C4-2B (cell line): Measurements from ENCODE around the gene AP3M1.

ENCODE experiments used
- H3K27ac ChIP-seq: fragments of 450-650 bp; 2 replicates; pipeline ENCODE4 v1.5.1; 2017
- ZFX ChIP-seq: fragments of 450-650 bp; IDR thresholded peaks from 2 replicates; pipeline ENCODE4 v1.6.1; 2017
- TF ChIP-seq, protein P1 (sequence below): fragments of 450-650 bp; conservative IDR thresholded peaks from 2 replicates; pipeline ENCODE4 v1.5.1; 2017; ENCODE audit warnings: mild to moderate bottlenecking

Gene AP3M1

DNA sequence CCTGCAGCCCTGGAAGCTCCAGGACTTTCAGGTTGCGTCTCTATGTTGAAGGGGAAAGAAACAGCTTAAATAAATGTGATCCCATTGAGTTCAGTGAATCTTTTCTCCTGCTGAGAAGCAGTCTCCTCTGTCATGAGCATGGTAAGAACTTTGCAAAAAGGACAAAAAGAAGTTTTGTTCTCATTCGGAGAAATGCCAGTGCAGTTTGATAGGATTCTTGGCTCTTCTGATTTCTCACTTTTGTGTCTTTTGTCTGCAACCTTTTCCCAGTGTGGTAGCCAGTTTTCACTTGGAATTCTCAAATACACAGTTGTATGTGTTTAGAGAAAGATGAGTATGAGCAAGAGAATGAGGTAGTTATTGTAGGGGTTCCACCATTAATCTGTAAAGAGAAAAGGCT, 64.3 kb downstream of the AP3M1 start:
- TF ChIP-seq, protein P1, sequence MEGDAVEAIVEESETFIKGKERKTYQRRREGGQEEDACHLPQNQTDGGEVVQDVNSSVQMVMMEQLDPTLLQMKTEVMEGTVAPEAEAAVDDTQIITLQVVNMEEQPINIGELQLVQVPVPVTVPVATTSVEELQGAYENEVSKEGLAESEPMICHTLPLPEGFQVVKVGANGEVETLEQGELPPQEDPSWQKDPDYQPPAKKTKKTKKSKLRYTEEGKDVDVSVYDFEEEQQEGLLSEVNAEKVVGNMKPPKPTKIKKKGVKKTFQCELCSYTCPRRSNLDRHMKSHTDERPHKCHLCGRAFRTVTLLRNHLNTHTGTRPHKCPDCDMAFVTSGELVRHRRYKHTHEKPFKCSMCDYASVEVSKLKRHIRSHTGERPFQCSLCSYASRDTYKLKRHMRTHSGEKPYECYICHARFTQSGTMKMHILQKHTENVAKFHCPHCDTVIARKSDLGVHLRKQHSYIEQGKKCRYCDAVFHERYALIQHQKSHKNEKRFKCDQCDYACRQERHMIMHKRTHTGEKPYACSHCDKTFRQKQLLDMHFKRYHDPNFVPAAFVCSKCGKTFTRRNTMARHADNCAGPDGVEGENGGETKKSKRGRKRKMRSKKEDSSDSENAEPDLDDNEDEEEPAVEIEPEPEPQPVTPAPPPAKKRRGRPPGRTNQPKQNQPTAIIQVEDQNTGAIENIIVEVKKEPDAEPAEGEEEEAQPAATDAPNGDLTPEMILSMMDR: no peak
- no peak for TF ChIP-seq ZFX
- H3K27ac ChIP-seq: no peak overlapping the region

DNA sequence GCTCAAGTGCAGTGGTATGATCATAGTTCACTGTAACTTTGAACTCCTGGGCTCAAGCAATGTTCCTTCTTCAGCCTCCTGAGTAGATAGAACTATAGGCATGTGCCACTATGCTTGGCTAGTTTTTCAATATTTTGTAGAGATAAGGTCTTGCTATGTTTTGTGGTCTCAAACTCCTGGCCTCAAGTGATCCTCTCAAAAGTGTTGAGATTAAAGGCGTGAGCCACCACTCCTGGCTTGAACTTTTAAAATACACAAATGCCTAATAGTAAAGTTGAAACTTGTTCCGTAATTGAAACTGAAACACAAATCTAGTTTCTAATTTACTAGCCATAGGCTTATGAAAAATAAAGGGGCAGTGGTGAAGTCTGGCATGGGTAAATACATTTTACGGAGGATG, 65.7 kb downstream of the AP3M1 start:
- TF ChIP-seq, protein P1: no peak
- TF ChIP-seq ZFX: no peak
- no peak overlapping the region for H3K27ac ChIP-seq

DNA sequence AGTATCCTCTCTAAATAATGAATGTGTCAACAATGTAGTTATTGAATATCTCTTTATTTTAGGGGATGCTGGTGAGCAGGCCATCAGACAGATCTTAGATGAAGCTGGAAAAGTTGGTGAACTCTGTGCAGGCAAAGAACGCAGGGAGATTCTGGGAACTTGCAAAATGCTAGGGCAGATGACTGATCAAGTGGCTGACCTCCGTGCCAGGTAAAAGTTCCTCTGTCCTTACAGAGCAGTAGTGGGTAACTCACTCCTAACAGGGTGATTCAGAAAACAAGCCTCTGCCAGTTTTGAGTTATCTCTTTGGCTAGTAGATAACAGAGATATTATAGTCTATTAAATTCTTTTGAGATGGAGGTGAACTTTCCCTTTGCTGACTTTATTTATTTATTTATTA, 67.3 kb downstream of the AP3M1 start:
- TF ChIP-seq, protein P1: no peak
- TF ChIP-seq ZFX: no peak
- no peak overlapping the region for H3K27ac ChIP-seq

DNA sequence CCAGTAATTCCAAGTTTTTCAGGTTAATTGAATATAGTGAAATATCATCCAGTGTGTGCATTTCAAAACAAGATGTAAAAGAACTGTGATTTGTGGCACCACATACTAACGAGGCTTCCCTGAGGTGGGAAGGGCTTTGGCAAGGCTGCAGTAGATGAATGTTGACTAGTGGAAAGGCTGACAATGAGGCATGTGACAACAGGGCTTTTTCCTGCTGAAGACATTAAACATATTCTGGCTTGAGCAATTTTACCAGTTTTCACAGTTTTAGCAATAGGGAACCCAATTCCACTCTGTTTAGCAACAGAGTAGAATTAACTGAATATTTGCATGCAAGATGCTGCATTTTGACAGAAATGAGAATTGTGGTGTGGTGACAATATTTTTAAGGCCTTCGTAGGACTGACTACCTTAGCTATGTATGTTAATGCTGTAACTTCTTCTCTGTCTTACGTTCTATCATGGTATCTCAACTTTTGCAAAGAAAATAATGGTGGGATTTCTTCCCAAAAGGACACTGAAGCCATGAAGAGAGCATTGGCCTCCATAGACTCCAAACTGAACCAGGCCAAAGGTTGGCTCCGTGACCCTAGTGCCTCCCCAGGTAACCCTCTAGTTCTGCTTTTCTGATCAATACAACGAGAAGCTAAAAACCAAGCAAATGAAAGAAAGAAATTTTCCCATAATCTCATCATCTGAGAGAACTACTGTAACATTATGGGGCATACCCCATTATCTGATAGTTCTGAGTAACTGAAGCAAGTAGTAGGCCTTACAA, 68.5 kb downstream of the AP3M1 start:
- no peak overlapping the region for H3K27ac ChIP-seq
- TF ChIP-seq ZFX: no peak
- TF ChIP-seq, protein P1: no peak

DNA sequence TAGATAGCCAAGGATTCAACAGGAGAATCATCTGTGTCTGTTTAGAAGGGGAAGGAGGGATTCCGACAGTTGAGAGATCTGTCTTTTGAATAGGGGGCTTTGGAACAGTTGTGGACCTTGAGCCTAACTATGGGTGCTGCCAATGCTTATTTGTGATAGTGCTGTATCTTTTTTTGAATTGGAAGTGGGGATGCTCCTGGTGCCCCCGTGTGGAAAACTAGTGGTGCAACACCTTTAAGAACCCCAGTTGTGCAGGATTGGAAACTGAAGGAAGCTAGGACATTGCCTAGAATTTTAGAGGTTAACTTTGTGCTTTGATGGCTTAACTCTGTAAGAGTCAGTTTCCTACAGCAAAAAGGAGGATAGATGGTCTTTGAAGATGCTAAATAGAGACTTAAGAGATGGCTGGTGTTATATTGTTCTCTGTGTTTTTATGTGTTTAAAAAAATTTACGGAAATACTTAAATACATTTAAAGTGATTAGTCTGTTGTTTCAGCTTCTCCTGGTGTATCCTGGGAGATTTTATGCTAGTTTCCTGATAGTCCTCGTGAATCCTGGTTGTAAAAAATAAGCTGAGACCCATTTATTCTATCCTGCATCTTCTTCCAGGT, 69.3 kb downstream of the AP3M1 start:
- TF ChIP-seq, protein P1: peak; percentile 87
- no peak for TF ChIP-seq ZFX
- H3K27ac ChIP-seq: no peak overlapping the region

DNA sequence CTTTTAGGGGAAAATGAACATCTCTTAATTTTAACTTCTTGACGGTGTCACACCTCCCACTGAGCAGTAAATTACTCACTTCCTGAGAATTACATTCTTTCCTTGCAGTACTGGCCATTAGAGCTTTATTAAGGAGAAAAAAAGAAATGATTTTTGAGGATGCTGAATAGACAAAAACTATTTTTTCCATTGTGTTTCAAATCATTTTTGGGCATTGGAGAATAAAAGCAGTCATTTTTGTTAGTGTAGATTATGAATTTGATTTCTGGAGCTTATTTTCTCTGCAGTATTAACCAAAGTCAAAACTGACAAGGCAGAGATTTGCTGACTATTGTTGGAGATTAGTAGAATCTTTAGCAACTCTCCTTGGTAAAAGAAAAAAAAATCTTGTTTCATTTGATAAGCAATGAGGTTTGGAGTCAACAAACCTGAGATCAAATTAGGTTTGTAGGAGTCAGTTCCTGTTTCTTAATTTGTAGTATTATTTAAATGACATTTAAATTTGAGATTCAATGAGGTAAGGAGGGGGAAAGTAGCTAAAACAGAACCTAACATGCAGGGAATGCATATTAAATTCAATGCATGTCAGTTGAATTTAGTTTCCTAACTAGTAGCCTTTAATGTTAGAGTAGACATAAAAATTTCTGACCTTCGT, 70.6 kb downstream of the AP3M1 start:
- no peak overlapping the region for H3K27ac ChIP-seq
- TF ChIP-seq ZFX: no peak
- TF ChIP-seq, protein P1: no peak
